IMR-90 (cell line): ENCODE results near the gene NT5C3B. TPM values are rescaled to one million over a fixed set of nuclear protein-coding genes. Genes with fewer than 3 reads are reported as not detected.

Experiments used
- ATAC-seq: fragments of 200-7000 bp; cut with Tn5 transposase; 2 replicates; pipeline ENCODE4 v1.9.1; 2020; ENCODE audit warnings: low read depth, mild to moderate bottlenecking, moderate library complexity
- BruUV-seq: library from RNA; stranded (reverse); fragments of 400-500 nt; replicated peaks from 2 replicates; lab custom pipeline; 2021; lab: Mats Ljungman, UMichigan
- CTCF ChIA-PET: fragments of 300-600 bp; formaldehyde crosslinking; extraction: SDS; loops from one replicate; lab custom pipeline; 2021; ENCODE audit warnings: antibody characterized with exemption; lab: Yijun Ruan, JAX
- POLR2A ChIA-PET: fragments of 300-600 bp; sonication (Branson Sonifier 250); formaldehyde crosslinking; loops from one replicate; lab custom pipeline; 2022; ENCODE audit warnings: antibody characterized with exemption; ENCODE audit not compliant: unreplicated experiment; lab: Charles Lee
- DNase-seq: peaks from one replicate; pipeline ENCODE4 v3.0.0; 2013
- H2AFZ ChIP-seq: replicated peaks from 2 replicates; pipeline ENCODE3; 2013; ENCODE audit warnings: low read length, mild to moderate bottlenecking; ENCODE audit not compliant: poor library complexity
- H2AK5ac ChIP-seq: 2 replicates; pipeline ENCODE4 v1.6.1; 2013; ENCODE audit warnings: low read depth, low read length, inconsistent platforms
- H2AK9ac ChIP-seq: replicated peaks from 2 replicates; pipeline ENCODE3; 2013; ENCODE audit warnings: mild to moderate bottlenecking, low read depth, low read length, moderate library complexity; ENCODE audit not compliant: poor library complexity
- H2BK120ac ChIP-seq: 2 replicates; pipeline ENCODE4 v1.6.1; 2013; ENCODE audit warnings: low read depth, low read length, inconsistent platforms
- H2BK15ac ChIP-seq: 3 replicates; pipeline ENCODE4 v1.6.1; 2013; ENCODE audit warnings: low read depth, low read length, inconsistent platforms
- H2BK20ac ChIP-seq: 2 replicates; pipeline ENCODE4 v1.6.1; 2013; ENCODE audit warnings: low read depth, mild to moderate bottlenecking, inconsistent platforms, low read length, moderate library complexity
- H2BK5ac ChIP-seq: 2 replicates; pipeline ENCODE4 v1.6.1; 2013; ENCODE audit warnings: mild to moderate bottlenecking, low read depth, low read length, inconsistent platforms; ENCODE audit not compliant: poor library complexity, severe bottlenecking
- H3K14ac ChIP-seq: replicated peaks from 2 replicates; pipeline ENCODE4 v1.6.1; 2013; ENCODE audit warnings: low read depth, low read length, inconsistent platforms
- H3K18ac ChIP-seq: 2 replicates; pipeline ENCODE4 v1.6.1; 2013; ENCODE audit warnings: low read depth, low read length, control low read depth
- H3K23ac ChIP-seq: 2 replicates; pipeline ENCODE4 v1.6.1; 2013; ENCODE audit warnings: low read depth, low read length, inconsistent platforms
- H3K27ac ChIP-seq: 2 replicates; pipeline ENCODE4 v1.5.1; 2013; ENCODE audit warnings: mild to moderate bottlenecking, control low read depth, low read length; ENCODE audit not compliant: insufficient read depth
- H3K27me3 ChIP-seq: 2 replicates; pipeline ENCODE4 v1.6.1; 2013; ENCODE audit warnings: low read length; ENCODE audit not compliant: control insufficient read depth, insufficient read depth
- H3K36me3 ChIP-seq: 2 replicates; pipeline ENCODE4 v1.6.1; 2013; ENCODE audit warnings: low read length, mixed read lengths; ENCODE audit not compliant: control insufficient read depth, insufficient read depth
- H3K4ac ChIP-seq: 2 replicates; pipeline ENCODE4 v1.6.1; 2013; ENCODE audit warnings: low read depth, low read length, inconsistent platforms
- H3K4me1 ChIP-seq: 2 replicates; pipeline ENCODE4 v1.6.1; 2013; ENCODE audit warnings: low read length, mixed read lengths; ENCODE audit not compliant: control insufficient read depth, insufficient read depth
- H3K4me2 ChIP-seq: 2 replicates; pipeline ENCODE4 v1.6.1; 2013; ENCODE audit warnings: low read depth, mild to moderate bottlenecking, control low read depth, low read length, moderate library complexity
- H3K4me3 ChIP-seq: 2 replicates; pipeline ENCODE4 v1.5.1; 2013; ENCODE audit warnings: low read depth, mild to moderate bottlenecking, control low read depth, low read length, moderate library complexity; ENCODE audit not compliant: insufficient read depth
- H3K56ac ChIP-seq: 2 replicates; pipeline ENCODE4 v1.6.1; 2013; ENCODE audit warnings: low read length, inconsistent platforms; ENCODE audit not compliant: insufficient read depth; ENCODE audit errors: extremely low read depth
- H3K79me1 ChIP-seq, 2 experiments: 2 replicates each; pipeline ENCODE4 v1.6.1; 2013; ENCODE audit warnings: low read length in 2 of 2, inconsistent platforms in 1 of 2, low read depth in 1 of 2
- H3K9ac ChIP-seq: 2 replicates; pipeline ENCODE4 v1.6.1; 2013; ENCODE audit warnings: low read depth, low read length, control low read depth
- H3K9me1 ChIP-seq: 2 replicates; pipeline ENCODE4 v1.6.1; 2013; ENCODE audit warnings: low read length, inconsistent platforms; ENCODE audit not compliant: insufficient read depth
- H3K9me3 ChIP-seq: 2 replicates; pipeline ENCODE4 v1.6.1; 2013; ENCODE audit warnings: low read length; ENCODE audit not compliant: control insufficient read depth, insufficient read depth
- H4K20me1 ChIP-seq: 2 replicates; pipeline ENCODE4 v1.6.1; 2013; ENCODE audit warnings: low read length, inconsistent platforms; ENCODE audit not compliant: insufficient read depth
- H4K5ac ChIP-seq: 2 replicates; pipeline ENCODE4 v1.6.1; 2013; ENCODE audit warnings: mild to moderate bottlenecking, low read depth, low read length, control low read depth
- H4K8ac ChIP-seq, 2 experiments: 2 replicates each; pipeline ENCODE4 v1.6.1; 2013; ENCODE audit warnings: low read depth in 2 of 2, low read length in 2 of 2, control low read depth in 1 of 2, inconsistent platforms in 1 of 2
- H4K91ac ChIP-seq: 2 replicates; pipeline ENCODE4 v1.6.1; 2013; ENCODE audit warnings: low read depth, low read length, inconsistent platforms; ENCODE audit not compliant: insufficient read depth
- BHLHE40 ChIP-seq: fragments of 150-350 bp; IDR thresholded peaks from 2 replicates; pipeline ENCODE4 v1.6.1; 2016; ENCODE audit warnings: mild to moderate bottlenecking, low read depth, low read length
- CEBPB ChIP-seq: IDR thresholded peaks from 2 replicates; pipeline ENCODE4 v1.6.1; 2012; ENCODE audit warnings: low read depth, low read length, improper control_type of control experiment
- CHD1 ChIP-seq: IDR thresholded peaks from 2 replicates; pipeline ENCODE4 v1.6.1; 2012; ENCODE audit warnings: low read depth, low read length, improper control_type of control experiment
- FOS ChIP-seq: fragments of 150-350 bp; IDR thresholded peaks from 2 replicates; pipeline ENCODE4 v1.6.1; 2016; ENCODE audit warnings: low read depth, low read length
- MAFK ChIP-seq: IDR thresholded peaks from 2 replicates; pipeline ENCODE4 v1.6.1; 2012; ENCODE audit warnings: low read depth, low read length, improper control_type of control experiment
- MAZ ChIP-seq: IDR thresholded peaks from 2 replicates; pipeline ENCODE4 v1.6.1; 2012; ENCODE audit warnings: low read depth, mild to moderate bottlenecking, low read length, improper control_type of control experiment, moderate library complexity, borderline replicate concordance
- MXI1 ChIP-seq: IDR thresholded peaks from 2 replicates; pipeline ENCODE4 v1.6.1; 2012; ENCODE audit warnings: low read depth, mild to moderate bottlenecking, low read length, moderate library complexity, borderline replicate concordance
- NFE2L2 ChIP-seq: fragments of 150-350 bp; IDR thresholded peaks from 2 replicates; pipeline ENCODE4 v1.6.1; 2016; ENCODE audit warnings: low read depth, mild to moderate bottlenecking, low read length
- POLR2A ChIP-seq: IDR thresholded peaks from 2 replicates; pipeline ENCODE4 v1.6.1; 2012; ENCODE audit warnings: mild to moderate bottlenecking, low read depth, low read length
- RAD21 ChIP-seq: IDR thresholded peaks from 2 replicates; pipeline ENCODE4 v1.6.1; 2012; ENCODE audit warnings: low read length, improper control_type of control experiment
- RCOR1 ChIP-seq: IDR thresholded peaks from 2 replicates; pipeline ENCODE4 v1.6.1; 2012; ENCODE audit warnings: mild to moderate bottlenecking, low read length, improper control_type of control experiment; ENCODE audit not compliant: insufficient replicate concordance
- RFX5 ChIP-seq: IDR thresholded peaks from 2 replicates; pipeline ENCODE4 v1.8.0; 2012; ENCODE audit warnings: low read depth, mild to moderate bottlenecking, low read length, moderate library complexity
- SMC3 ChIP-seq: fragments of 150-350 bp; IDR thresholded peaks from 2 replicates; pipeline ENCODE4 v1.6.1; 2016; ENCODE audit warnings: low read depth, mild to moderate bottlenecking, antibody characterized with exemption, low read length, moderate library complexity
- WGBS, 2 experiments: methylation state at CpG; one replicate each; pipeline versions ENCODE4 v1.1.5 to v1.1.7; 2013; ENCODE audit warnings: missing lambda C conversion rate in 2 of 2; ENCODE audit not compliant: insufficient read length in 1 of 2; ENCODE audit errors: extremely low coverage in 2 of 2; 5-methylcytosine and 5-hydroxymethylcytosine counted together
- dilution Hi-C: fragments of 300-500 bp; cut with HindIII; formaldehyde crosslinking; loops from one replicate; pipeline ENCODE4 v1.14.3; 2018; ENCODE audit warnings: low sequenced_read_pairs; ENCODE audit not compliant: unreplicated experiment
- in situ Hi-C: fragments of 300-500 bp; cut with MboI; formaldehyde crosslinking; loops from 3 replicates; pipeline ENCODE4 v1.14.3; 2019; ENCODE audit warnings: low sequenced_read_pairs, inconsistent platforms, mixed read lengths
- intact Hi-C: fragments of 100-400 bp; cut with micrococcal nuclease; formaldehyde crosslinking; loops from 2 replicates; pipeline ENCODE4 v1.10.0; 2022
- polyA plus RNA-seq, 3 experiments: library from polyadenylated mRNA; depleted of rRNA; stranded (reverse); fragments of >200 nt; gene quantifications; 2 replicates each; pipeline ENCODE4 v1.2.3, GENCODE V29; 2012; ENCODE audit warnings: low replicate concordance in 1 of 3
- total RNA-seq: library from RNA; depleted of rRNA; stranded (reverse); fragments of >200 nt; gene quantifications from 2 replicates; pipeline ENCODE4 v1.2.3, GENCODE V29; 2012
- TF ChIP-seq, protein P1 (sequence below): fragments of 150-350 bp; IDR thresholded peaks from 2 replicates; pipeline ENCODE4 v1.6.1; 2017; ENCODE audit warnings: mild to moderate bottlenecking, antibody characterized with exemption, low read length, low read depth
- TF ChIP-seq, protein P2 (sequence below): fragments of 150-350 bp; IDR thresholded peaks from 2 replicates; pipeline ENCODE4 v1.6.1; 2016; ENCODE audit warnings: low read depth, mild to moderate bottlenecking, low read length, moderate library complexity, borderline replicate concordance
- TF ChIP-seq, protein P3 (sequence below): conservative IDR thresholded peaks from 2 replicates; pipeline ENCODE4 v1.5.1; 2012; ENCODE audit warnings: mild to moderate bottlenecking, low read depth, low read length, improper control_type of control experiment

The NT5C3B gene
- total and polyA plus RNA-seq, 2 of the 4 experiments (the other 2 are of a cell fraction) = 59.9 to 92.7 TPM

DNA sequence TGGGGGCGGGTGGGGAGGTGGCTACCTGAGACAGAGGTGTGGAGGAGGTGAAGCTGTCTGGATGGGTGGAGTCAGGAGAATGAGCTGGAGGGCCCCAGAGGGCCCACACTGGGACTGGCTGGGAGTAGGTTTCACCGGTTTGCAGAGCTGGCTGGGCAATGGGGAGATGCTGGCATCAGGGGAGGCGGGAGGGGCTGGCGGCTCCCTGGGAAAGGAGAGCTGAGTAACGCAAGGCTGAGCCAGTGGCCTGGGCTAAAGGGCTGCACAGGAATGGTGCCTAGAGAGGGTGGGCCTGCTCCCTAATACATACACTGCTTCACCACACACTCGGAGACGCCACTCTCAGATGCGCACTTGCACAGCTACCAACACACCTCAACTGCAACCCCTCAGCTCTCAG is 36.7 kb downstream of the NT5C3B start:
- peaks cover 5% of the 10 kb centered on the region; the same call in 1 of the 2 replicates for H3K36me3 ChIP-seq
- dilution Hi-C loops = no loop called here
- DNase-seq = no peak
- no peak overlapping the region for H3K4me2 ChIP-seq
- H3K56ac ChIP-seq = no peak overlapping the region
- H4K5ac ChIP-seq = no peak overlapping the region
- CTCF ChIA-PET = no interaction called here
- no peaks in the 10 kb centered on the region; a peak in 1 of 4 replicates for H3K79me1 ChIP-seq
- ATAC-seq = no peak
- no peaks in the 10 kb centered on the region for H4K20me1 ChIP-seq
- H2BK20ac ChIP-seq = no peak overlapping the region
- H2AK9ac ChIP-seq = no peak overlapping the region
- no peaks in the 10 kb centered on the region for H3K27me3 ChIP-seq
- in situ Hi-C loops = no loop called here
- intact Hi-C loops = no loop called here
- H3K4me3 ChIP-seq = no peak overlapping the region
- H2AFZ ChIP-seq = no peak overlapping the region
- POLR2A ChIA-PET = no interaction called here
- H3K9me3 ChIP-seq = no peaks in the 10 kb centered on the region
- H3K27ac ChIP-seq = no peak overlapping the region
- no peak overlapping the region for H3K4ac ChIP-seq
- H3K14ac ChIP-seq = no peak overlapping the region
- no peak overlapping the region for H4K91ac ChIP-seq
- no peak overlapping the region for H3K18ac ChIP-seq
- H2BK15ac ChIP-seq = no peak overlapping the region
- no peak overlapping the region for H2BK5ac ChIP-seq
- H2AK5ac ChIP-seq = no peak overlapping the region
- no peaks in the 10 kb centered on the region for H3K9me1 ChIP-seq
- 90% methylated on average over 5 of the region's 8 CpGs; no CpG with 5 or more reads in 1 of the 2 experiments for WGBS, 2 experiments
- H2BK120ac ChIP-seq = no peak overlapping the region
- no peak overlapping the region for H3K23ac ChIP-seq
- no peak overlapping the region for H4K8ac ChIP-seq
- no peak for TF ChIP-seq RAD21
- no peak for TF ChIP-seq BHLHE40
- TF ChIP-seq, protein P1, sequence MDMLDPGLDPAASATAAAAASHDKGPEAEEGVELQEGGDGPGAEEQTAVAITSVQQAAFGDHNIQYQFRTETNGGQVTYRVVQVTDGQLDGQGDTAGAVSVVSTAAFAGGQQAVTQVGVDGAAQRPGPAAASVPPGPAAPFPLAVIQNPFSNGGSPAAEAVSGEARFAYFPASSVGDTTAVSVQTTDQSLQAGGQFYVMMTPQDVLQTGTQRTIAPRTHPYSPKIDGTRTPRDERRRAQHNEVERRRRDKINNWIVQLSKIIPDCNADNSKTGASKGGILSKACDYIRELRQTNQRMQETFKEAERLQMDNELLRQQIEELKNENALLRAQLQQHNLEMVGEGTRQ = no peak
- no peak for TF ChIP-seq POLR2A
- no peak for TF ChIP-seq CEBPB
- no peak for TF ChIP-seq NFE2L2
- no peak for TF ChIP-seq MXI1
- TF ChIP-seq RCOR1 = no peak
- TF ChIP-seq CHD1 = no peak
- TF ChIP-seq MAFK = no peak
- no peak for TF ChIP-seq FOS
- TF ChIP-seq, protein P2, sequence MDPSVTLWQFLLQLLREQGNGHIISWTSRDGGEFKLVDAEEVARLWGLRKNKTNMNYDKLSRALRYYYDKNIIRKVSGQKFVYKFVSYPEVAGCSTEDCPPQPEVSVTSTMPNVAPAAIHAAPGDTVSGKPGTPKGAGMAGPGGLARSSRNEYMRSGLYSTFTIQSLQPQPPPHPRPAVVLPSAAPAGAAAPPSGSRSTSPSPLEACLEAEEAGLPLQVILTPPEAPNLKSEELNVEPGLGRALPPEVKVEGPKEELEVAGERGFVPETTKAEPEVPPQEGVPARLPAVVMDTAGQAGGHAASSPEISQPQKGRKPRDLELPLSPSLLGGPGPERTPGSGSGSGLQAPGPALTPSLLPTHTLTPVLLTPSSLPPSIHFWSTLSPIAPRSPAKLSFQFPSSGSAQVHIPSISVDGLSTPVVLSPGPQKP = no peak
- TF ChIP-seq SMC3 = no peak
- TF ChIP-seq, protein P3, sequence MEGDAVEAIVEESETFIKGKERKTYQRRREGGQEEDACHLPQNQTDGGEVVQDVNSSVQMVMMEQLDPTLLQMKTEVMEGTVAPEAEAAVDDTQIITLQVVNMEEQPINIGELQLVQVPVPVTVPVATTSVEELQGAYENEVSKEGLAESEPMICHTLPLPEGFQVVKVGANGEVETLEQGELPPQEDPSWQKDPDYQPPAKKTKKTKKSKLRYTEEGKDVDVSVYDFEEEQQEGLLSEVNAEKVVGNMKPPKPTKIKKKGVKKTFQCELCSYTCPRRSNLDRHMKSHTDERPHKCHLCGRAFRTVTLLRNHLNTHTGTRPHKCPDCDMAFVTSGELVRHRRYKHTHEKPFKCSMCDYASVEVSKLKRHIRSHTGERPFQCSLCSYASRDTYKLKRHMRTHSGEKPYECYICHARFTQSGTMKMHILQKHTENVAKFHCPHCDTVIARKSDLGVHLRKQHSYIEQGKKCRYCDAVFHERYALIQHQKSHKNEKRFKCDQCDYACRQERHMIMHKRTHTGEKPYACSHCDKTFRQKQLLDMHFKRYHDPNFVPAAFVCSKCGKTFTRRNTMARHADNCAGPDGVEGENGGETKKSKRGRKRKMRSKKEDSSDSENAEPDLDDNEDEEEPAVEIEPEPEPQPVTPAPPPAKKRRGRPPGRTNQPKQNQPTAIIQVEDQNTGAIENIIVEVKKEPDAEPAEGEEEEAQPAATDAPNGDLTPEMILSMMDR = no peak
- TF ChIP-seq RFX5 = no peak
- no peak for TF ChIP-seq MAZ
- peaks cover 14% of the 10 kb centered on the region for H3K4me1 ChIP-seq
- no peak overlapping the region for H3K9ac ChIP-seq
- no TSS peak for BruUV-seq
